HepG2 (cell line): Measurements from ENCODE around the gene RMRP. TPM values are rescaled to one million over a fixed set of nuclear protein-coding genes. Genes with fewer than 3 reads are reported as not detected.

Experiments
- ARID5B ChIP-seq: IDR thresholded peaks from 2 replicates; pipeline ENCODE4 v1.4.0; 2020; ENCODE audit warnings: mild to moderate bottlenecking, missing genetic modification reagents
- ARNTL ChIP-seq: sonication (generic); formaldehyde crosslinking; IDR thresholded peaks from 2 replicates; pipeline ENCODE4 v1.4.0; 2020; ENCODE audit warnings: mild to moderate bottlenecking, missing genetic modification reagents
- CBX2 ChIP-seq, 2 experiments: fragments of 200-600 bp in 1 of 2; sonication (generic); formaldehyde crosslinking in 1 of 2; IDR thresholded peaks; 2 replicates each; pipeline versions ENCODE4 v1.7.0 to v1.8.1; 2018 to 2022; ENCODE audit warnings: low read depth in 2 of 2, low read length in 1 of 2, mild to moderate bottlenecking in 1 of 2, missing genetic modification reagents in 1 of 2
- CEBPB ChIP-seq: IDR thresholded peaks from 2 replicates; pipeline ENCODE4 v1.6.1; 2011; ENCODE audit warnings: low read depth, low read length, improper control_type of control experiment, borderline replicate concordance
- FOXC1 ChIP-seq: sonication (generic); formaldehyde crosslinking; IDR thresholded peaks from 2 replicates; pipeline ENCODE4 v1.8.0; 2022; ENCODE audit warnings: mild to moderate bottlenecking, missing genetic modification reagents, borderline replicate concordance
- HHEX ChIP-seq: IDR thresholded peaks from 2 replicates; pipeline ENCODE4 v1.6.1; 2016; ENCODE audit warnings: control low read depth
- HNF1B ChIP-seq: sonication (generic); formaldehyde crosslinking; IDR thresholded peaks from 2 replicates; pipeline ENCODE4 v1.5.1; 2020; ENCODE audit warnings: mild to moderate bottlenecking, moderate library complexity, missing genetic modification reagents
- NR3C1 ChIP-seq: sonication (generic); formaldehyde crosslinking; IDR thresholded peaks from 2 replicates; pipeline ENCODE4 v1.4.0; 2020; ENCODE audit warnings: missing genetic modification reagents
- REL ChIP-seq: sonication (generic); formaldehyde crosslinking; conservative IDR thresholded peaks from 2 replicates; pipeline ENCODE4 v1.8.0; 2022; ENCODE audit warnings: mild to moderate bottlenecking, missing genetic modification reagents, moderate library complexity
- SMARCE1 ChIP-seq: fragments of 450-650 bp; IDR thresholded peaks from 2 replicates; pipeline ENCODE4 v1.6.1; 2017; ENCODE audit warnings: borderline replicate concordance
- TBP ChIP-seq: sonication (generic); formaldehyde crosslinking; IDR thresholded peaks from 2 replicates; pipeline ENCODE4 v1.5.0; 2020; ENCODE audit warnings: missing genetic modification reagents
- TCF12 ChIP-seq, 2 experiments: fragments of 450-650 bp in 1 of 2; sonication (generic) in 1 of 2; formaldehyde crosslinking in 1 of 2; IDR thresholded peaks; 2 replicates each; pipeline versions ENCODE4 v1.6.1 to v1.8.0; 2017 to 2022; ENCODE audit warnings: antibody characterized with exemption in 1 of 2, mild to moderate bottlenecking in 1 of 2, missing genetic modification reagents in 1 of 2, moderate library complexity in 1 of 2
- ZNF318 ChIP-seq: sonication (generic); formaldehyde crosslinking; IDR thresholded peaks from 2 replicates; pipeline ENCODE4 v1.4.0; 2020; ENCODE audit warnings: mild to moderate bottlenecking, missing genetic modification reagents
- ZNF652 ChIP-seq: IDR thresholded peaks from 2 replicates; pipeline ENCODE4 v1.6.1; 2016; ENCODE audit warnings: low read depth, borderline replicate concordance
- ZNF850 ChIP-seq: sonication (generic); formaldehyde crosslinking; conservative IDR thresholded peaks from 2 replicates; pipeline ENCODE4 v1.9.0; 2021; ENCODE audit warnings: mild to moderate bottlenecking, missing genetic modification reagents
- polyA plus RNA-seq, 8 experiments: library from polyadenylated mRNA; depleted of rRNA in 3 of 8; stranded (reverse) in 7 of 8; unstranded in 1 of 8; fragments of >200 nt; fragmentation: Illumina TruSeq in 4 of 8; extraction: Trizol in 4 of 8; gene quantifications; 2 replicates each; pipeline versions ENCODE4 v1.2.1 to v1.2.3, GENCODE V29; 2011 to 2016; ENCODE audit warnings: low read depth in 4 of 8, missing spikeins in 1 of 8, mixed read lengths in 1 of 8; ENCODE audit not compliant: insufficient read depth in 1 of 8
- total RNA-seq, 5 experiments: library from RNA; depleted of rRNA; stranded (reverse); fragments of >200 nt; fragmentation: Illumina TruSeq; extraction: Trizol; gene quantifications; 2 replicates each; pipeline ENCODE4 v1.2.3, GENCODE V29; 2016; ENCODE audit warnings: low read depth in 1 of 5

RMRP gene
- total and polyA plus RNA-seq, 2 of the 13 experiments (the other 11 are each of a cell fraction or from before 2014, with no cell fraction given): 51.4 to 4,025 TPM

GRCh38 chr9:35646533-35647265 lies 11.1 kb downstream of the RMRP start (continued):
- no peak for TF ChIP-seq CEBPB
- TF ChIP-seq FOXC1: no peak; the same call in 1 of the 2 replicates
- peak; percentile 56; the same call in 1 of the 2 replicates for TF ChIP-seq HNF1B (CRISPR knock-in tag)
- no peak for TF ChIP-seq REL
- TF ChIP-seq ZNF318: no peak
- TF ChIP-seq ZNF850 (CRISPR knock-in tag): no peak
- TF ChIP-seq NR3C1 (CRISPR knock-in tag): no peak
- TF ChIP-seq ARID5B: peak; percentile 37; the same call in 1 of the 2 replicates
- TF ChIP-seq ZNF652 (CRISPR knock-in tag): no peak; the same call in 1 of the 2 replicates
- TF ChIP-seq TBP: no peak
- TF ChIP-seq HHEX (CRISPR knock-in tag): no peak
- no peak for TF ChIP-seq CBX2 (IDR thresholded peaks at IDR 0.05; ENCODE audit: low read depth, low read length)
- 0 out of 2 replicates have a peak, but pooled peaks have one; percentile 32 for TF ChIP-seq CBX2 (CRISPR knock-in tag; IDR thresholded peaks at IDR 0.05; ENCODE audit: low read depth)
- no peak for TF ChIP-seq SMARCE1
- no peak for TF ChIP-seq ARNTL (CRISPR knock-in tag)
- TF ChIP-seq TCF12 (IDR thresholded peaks at IDR 0.05): no peak
- no peak for TF ChIP-seq TCF12 (CRISPR knock-in tag; IDR thresholded peaks at IDR 0.05)
